ENCODE results near the gene CGGBP1. TPM values are rescaled to one million over a fixed set of nuclear protein-coding genes. Genes with fewer than 3 reads are reported as not detected.

CGGBP1 gene
- total and polyA plus RNA-seq, 11 donors, result 23.6 to 58.8 (median 44.9) TPM

GRCh38 chr3:88093266-88093665, 34.5 kb upstream of the CGGBP1 start:
- Histone ChIP-seq H3K9me3 (peaks cover 0 to 5% (median 0%) of the 10 kb centered on the region in 12 donors), H3K27ac (no peak overlapping the region), H3K4me1 (peaks cover 0 to 3% (median 0%) of the 10 kb centered on the region in 12 donors), H3K27me3 (no peaks in the 10 kb centered on the region), H3K36me3 (peaks cover 0 to 20% (median 14%) of the 10 kb centered on the region in 9 donors), H3K4me3 (no peak overlapping the region)
- ATAC-seq (no peak), DNase-seq (no peak)
- TF ChIP-seq POLR2A (IDR thresholded peaks at IDR 0.05) (no peak), CTCF (IDR thresholded peaks at IDR 0.05) (no peak)
- 89 to 100% (median 92%) methylated on average over 1 of the region's 1 CpG for whole genome bisulfite sequencing, 4 donors
- intact Hi-C loops (cut with DNase I), result no loop called here

GRCh38 chr3:88092270-88092669, 33.5 kb upstream of the CGGBP1 start:
- no peak overlapping the region for H3K27ac ChIP-seq
- DNase-seq (no peak), ATAC-seq (no peak)
- TF ChIP-seq CTCF (IDR thresholded peaks at IDR 0.05), result no peak
- TF ChIP-seq POLR2A (IDR thresholded peaks at IDR 0.05), result no peak
- H3K9me3 ChIP-seq, result peaks cover 0 to 5% (median 0%) of the 10 kb centered on the region in 12 donors
- intact Hi-C loops (cut with DNase I), result no loop called here
- no peak overlapping the region for H3K4me3 ChIP-seq
- no peaks in the 10 kb centered on the region for H3K27me3 ChIP-seq
- peaks cover 0 to 28% (median 24%) of the 10 kb centered on the region in 9 donors for H3K36me3 ChIP-seq
- peaks cover 0 to 3% (median 0%) of the 10 kb centered on the region in 12 donors for H3K4me1 ChIP-seq

GRCh38 chr3:88090681-88091080, 31.9 kb upstream of the CGGBP1 start:
- Histone ChIP-seq H3K9me3 (peaks cover 0 to 5% (median 0%) of the 10 kb centered on the region in 12 donors), H3K4me3 (no peak overlapping the region), H3K4me1 (peaks cover 0 to 3% (median 0%) of the 10 kb centered on the region in 12 donors), H3K36me3 (peaks cover 0 to 41% (median 29%) of the 10 kb centered on the region in 9 donors), H3K27me3 (no peaks in the 10 kb centered on the region), H3K27ac (no peak overlapping the region)
- ATAC-seq (no peak), DNase-seq (no peak)
- intact Hi-C loops (cut with DNase I), result no loop called here
- WGBS, 4 donors, result 72 to 88% (median 79%) methylated on average over 4 of the region's 4 CpGs
- TF ChIP-seq CTCF (IDR thresholded peaks at IDR 0.05), result no peak
- TF ChIP-seq POLR2A (IDR thresholded peaks at IDR 0.05), result no peak

- DNase-seq (no peak), ATAC-seq (no peak)
- Histone ChIP-seq H3K27me3 (no peaks in the 10 kb centered on the region), H3K27ac (no peak overlapping the region), H3K4me3 (no peak overlapping the region), H3K9me3 (peaks cover 0 to 14% (median 0%) of the 10 kb centered on the region in 12 donors), H3K36me3 (peaks cover 0 to 28% (median 13%) of the 10 kb centered on the region in 9 donors), H3K4me1 (peaks cover 0 to 17% (median 5%) of the 10 kb centered on the region in 12 donors)
- TF ChIP-seq POLR2A (IDR thresholded peaks at IDR 0.05) (no peak), CTCF (IDR thresholded peaks at IDR 0.05) (no peak)
- 75 to 87% (median 80%) methylated on average over 2 of the region's 2 CpGs for WGBS, 4 donors
- intact Hi-C loops (cut with DNase I), result no loop called here
These were observed 25.3 kb upstream of the CGGBP1 start for GRCh38 chr3:88084097-88084501.

Data from heart left ventricle (tissue), 16 donors.